A549 (cell line): ENCODE results near the gene LSM14B. TPM values are rescaled to one million over a fixed set of nuclear protein-coding genes. Genes with fewer than 3 reads are reported as not detected.
"Not testable (repeated sequence)": the region's sequence is repeated elsewhere in the genome, so short reads cannot be mapped to it uniquely, and the experiment has no call there.

Experiments
- ATAC-seq, 2 experiments: fragments of 200-7000 bp in 1 of 2; fragments of >200 bp in 1 of 2; cut with Nextera tagmentation in 1 of 2; cut with Tn5 transposase in 1 of 2; 3 replicates each; pipeline versions ENCODE4 v1.8.0 to v1.9.1; 2018 to 2020; ENCODE audit warnings: mild to moderate bottlenecking in 1 of 2, moderate library complexity in 1 of 2
- CTCF ChIA-PET: fragments of 300-600 bp; sonication (Branson Sonifier 250); formaldehyde crosslinking; extraction: SDS; loops from one replicate; lab custom pipeline; 2021; ENCODE audit warnings: antibody characterized with exemption, inconsistent platforms; lab: Yijun Ruan, JAX
- POLR2A ChIA-PET: fragments of 350-600 bp; formaldehyde crosslinking; extraction: SDS; loops from one replicate; lab custom pipeline; 2021; ENCODE audit warnings: antibody characterized with exemption, inconsistent platforms; lab: Yijun Ruan, JAX
- DNase-seq, 2 experiments: peaks; one replicate each; pipeline versions ENCODE4 v3.0.0 to v3.0.0-alpha.2; 2011 to 2016; ENCODE audit warnings: low read depth in 1 of 2, low spot score in 1 of 2
- FAIRE-seq: peaks from 2 replicates; lab custom pipeline; 2011; peaks lifted over from hg19 to GRCh38; lab: Jason Lieb, UNC
- H3K27ac ChIP-seq, 2 experiments: fragments of >200 bp; sonication (Bioruptor Twin); formaldehyde crosslinking; 3 replicates each; pipeline ENCODE4 v1.5.1; 2016 to 2017
- H3K4me1 ChIP-seq: fragments of >200 bp; sonication (Bioruptor Twin); formaldehyde crosslinking; 3 replicates; pipeline ENCODE4 v1.6.1; 2016
- H3K4me2 ChIP-seq: fragments of >200 bp; sonication (Bioruptor Twin); formaldehyde crosslinking; 3 replicates; pipeline ENCODE4 v1.6.1; 2016
- H3K4me3 ChIP-seq: fragments of >200 bp; sonication (Bioruptor Twin); formaldehyde crosslinking; 3 replicates; pipeline ENCODE4 v1.5.1; 2016
- H3K9me3 ChIP-seq: fragments of >200 bp; sonication (Bioruptor Twin); formaldehyde crosslinking; 3 replicates; pipeline ENCODE4 v1.6.1; 2016
- CEBPB ChIP-seq, 2 experiments: fragments of >200 bp in 1 of 2; sonication (Bioruptor Twin) in 1 of 2; formaldehyde crosslinking in 1 of 2; IDR thresholded peaks; 2 replicates each; pipeline ENCODE4 v1.6.1; 2012 to 2016
- CTCF ChIP-seq: fragments of >200 bp; sonication (Bioruptor Twin); formaldehyde crosslinking; IDR thresholded peaks from 3 replicates; pipeline ENCODE4 v1.5.1; 2016
- EHMT2 ChIP-seq: fragments of 200-600 bp; sonication (generic); IDR thresholded peaks from 2 replicates; pipeline ENCODE4 v1.6.1; 2016; ENCODE audit warnings: antibody characterized with exemption, low read depth, mild to moderate bottlenecking, moderate library complexity
- FOSB ChIP-seq: fragments of 250-450 bp; sonication (Bioruptor Pico); IDR thresholded peaks from 2 replicates; pipeline ENCODE4 v1.5.0; 2020; ENCODE audit warnings: mild to moderate bottlenecking, moderate library complexity
- FOXS1 ChIP-seq: fragments of 250-450 bp; sonication (Bioruptor Pico); IDR thresholded peaks from 2 replicates; pipeline ENCODE4 v1.5.0; 2020; ENCODE audit warnings: mild to moderate bottlenecking, moderate library complexity
- HES2 ChIP-seq: fragments of >200 bp; sonication (Bioruptor Twin); formaldehyde crosslinking; IDR thresholded peaks from 2 replicates; pipeline ENCODE4 v1.6.1; 2016
- HOXA7 ChIP-seq: fragments of 250-450 bp; sonication (Bioruptor Pico); IDR thresholded peaks from 2 replicates; pipeline ENCODE4 v1.5.0; 2020; ENCODE audit warnings: mild to moderate bottlenecking, moderate library complexity
- JUNB ChIP-seq: fragments of >200 bp; sonication (Bioruptor Twin); formaldehyde crosslinking; IDR thresholded peaks from 2 replicates; pipeline ENCODE4 v1.6.1; 2016
- KDM5A ChIP-seq: fragments of 200-600 bp; sonication (generic); IDR thresholded peaks from 2 replicates; pipeline ENCODE4 v1.6.1; 2016; ENCODE audit warnings: antibody characterized with exemption, mild to moderate bottlenecking
- MAZ ChIP-seq: fragments of 150-350 bp; IDR thresholded peaks from 2 replicates; pipeline ENCODE4 v1.6.1; 2014; ENCODE audit warnings: antibody characterized with exemption, low read depth, low read length, borderline replicate concordance
- NFE2L2 ChIP-seq: fragments of 150-350 bp; conservative IDR thresholded peaks from 2 replicates; pipeline ENCODE4 v1.6.1; 2014; ENCODE audit warnings: low read length
- POLR2AphosphoS2 ChIP-seq: conservative IDR thresholded peaks from 2 replicates; pipeline ENCODE4 v1.6.1; 2012; ENCODE audit warnings: low read length, improper control_type of control experiment, inconsistent platforms
- RAD21 ChIP-seq, 2 experiments: fragments of >200 bp in 1 of 2; sonication (Bioruptor Twin) in 1 of 2; formaldehyde crosslinking in 1 of 2; IDR thresholded peaks in 1 of 2; conservative IDR thresholded peaks in 1 of 2; 2 replicates in 1 of 2; 3 replicates in 1 of 2; pipeline ENCODE4 v1.6.1; 2012 to 2018; ENCODE audit warnings: inconsistent platforms in 1 of 2
- RFX5 ChIP-seq: fragments of 450-650 bp; IDR thresholded peaks from 2 replicates; pipeline ENCODE4 v1.7.1; 2014; ENCODE audit warnings: antibody characterized with exemption, mild to moderate bottlenecking, moderate library complexity
- RNF2 ChIP-seq: fragments of 200-600 bp; sonication (generic); IDR thresholded peaks from 2 replicates; pipeline ENCODE4 v1.6.1; 2016; ENCODE audit warnings: low read depth, mild to moderate bottlenecking, antibody characterized with exemption, moderate library complexity, borderline replicate concordance
- SMC3 ChIP-seq: fragments of >200 bp; sonication (Bioruptor Twin); formaldehyde crosslinking; IDR thresholded peaks from 3 replicates; pipeline ENCODE4 v1.6.1; 2018; ENCODE audit warnings: inconsistent platforms
- TFCP2L1 ChIP-seq: fragments of 250-450 bp; sonication (Bioruptor Pico); IDR thresholded peaks from 2 replicates; pipeline ENCODE4 v1.5.0; 2021; ENCODE audit warnings: mild to moderate bottlenecking
- TP53 ChIP-seq: fragments of 250-450 bp; sonication (Bioruptor Pico); IDR thresholded peaks from 2 replicates; pipeline ENCODE4 v1.5.0; 2021; ENCODE audit warnings: mild to moderate bottlenecking, moderate library complexity
- USF2 ChIP-seq: fragments of 450-650 bp; IDR thresholded peaks from 2 replicates; pipeline ENCODE4 v1.6.1; 2014; ENCODE audit warnings: antibody characterized with exemption
- ZFP36 ChIP-seq: fragments of 450-650 bp; IDR thresholded peaks from 2 replicates; pipeline ENCODE4 v1.6.1; 2014; ENCODE audit warnings: borderline replicate concordance; ENCODE audit not compliant: partially characterized antibody
- ZNF302 ChIP-seq: fragments of 250-450 bp; sonication (Bioruptor Pico); IDR thresholded peaks from 2 replicates; pipeline ENCODE4 v1.9.0; 2021; ENCODE audit warnings: inconsistent platforms, mild to moderate bottlenecking, moderate library complexity
- WGBS: methylation state at CpG from one replicate; pipeline ENCODE4 v1.1.6; 2017; ENCODE audit errors: missing lambda C conversion rate; 5-methylcytosine and 5-hydroxymethylcytosine counted together
- polyA plus RNA-seq, 4 experiments: library from polyadenylated mRNA; depleted of rRNA in 3 of 4; stranded (reverse); fragments of >200 nt; fragmentation: RNase III in 1 of 4; extraction: RNeasy Plus Mini Kit Qiagen cat#74134 plus additional on column Dnase treatment in 1 of 4; gene quantifications; 2 replicates in 3 of 4; 3 replicates in 1 of 4; pipeline ENCODE4 v1.2.3, GENCODE V29; 2011 to 2017
- TF ChIP-seq, protein P1 (sequence below): IDR thresholded peaks from 2 replicates; pipeline ENCODE4 v1.6.1; 2012

Gene LSM14B
- polyA plus RNA-seq, 2 of the 4 experiments (the other 2 are of a cell fraction) = 22.7 to 28.1 TPM

GRCh38 chr20:62112368-62112767 lies 9.9 kb upstream of the LSM14B start:
- FAIRE-seq = no peak
- TF ChIP-seq RNF2 (no peak), EHMT2 (no peak), KDM5A (no peak), ZFP36 (no peak), TFCP2L1 (CRISPR knock-in tag) (no peak), RAD21 (conservative IDR thresholded peaks at IDR 0.05 in 1 of 2, IDR thresholded peaks at IDR 0.05 in 1 of 2) (no peak), MAZ (no peak), TP53 (CRISPR knock-in tag) (no peak), NFE2L2 (no peak), USF2 (no peak), ZNF302 (CRISPR knock-in tag) (no peak), JUNB (no peak), CEBPB (IDR thresholded peaks at IDR 0.05) (no peak), FOSB (CRISPR knock-in tag) (no peak)
- POLR2A ChIA-PET = no interaction called here
- no peak for ATAC-seq
- H3K27ac ChIP-seq = no peak overlapping the region
- H3K4me3 ChIP-seq = no peak overlapping the region
- CTCF ChIA-PET = interaction anchor here (0.8 to 1.2 kb wide), 4 partner anchors 9 to 24 kb away, joined by 3 to 4 read pairs (median 4); no protein-coding TSS in a partner anchor
- no peaks in the 10 kb centered on the region for H3K4me1 ChIP-seq
- H3K9me3 ChIP-seq = peaks cover 69% of the 10 kb centered on the region
- H3K4me2 ChIP-seq = no peak overlapping the region
- 15% methylated on average over 3 of the region's 6 CpGs for WGBS
- no peak for DNase-seq

DNA sequence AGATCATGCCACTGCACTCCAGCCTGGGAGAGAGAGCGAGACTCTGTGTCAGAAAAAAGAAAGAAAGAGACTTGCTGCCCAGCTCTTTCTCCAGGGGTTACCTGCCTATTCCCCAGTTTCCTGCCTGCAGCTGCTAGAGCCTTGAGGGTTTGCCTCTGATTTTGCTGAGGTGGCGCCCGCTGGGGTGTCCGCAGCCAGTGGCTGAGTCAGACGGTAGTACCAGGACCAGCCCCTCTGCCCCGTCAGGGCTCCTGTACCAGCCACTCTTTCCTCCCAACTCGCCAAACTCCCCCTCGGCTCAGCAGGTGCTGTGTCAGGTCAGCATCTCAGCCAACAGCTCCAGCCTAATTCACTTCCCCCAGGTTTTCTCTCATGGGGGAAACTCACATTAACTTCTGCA lies 7.4 kb upstream of the LSM14B start:
- no peak overlapping the region for H3K27ac ChIP-seq
- H3K4me2 ChIP-seq = no peak overlapping the region
- WGBS = 56% methylated on average over 8 of the region's 8 CpGs
- FAIRE-seq (no peak), ATAC-seq (no peak), DNase-seq (no peak)
- CTCF ChIA-PET = interaction anchor here (1.3 kb wide), 1 partner anchor 11 kb away, joined by 3 read pairs; no protein-coding TSS in a partner anchor
- no peaks in the 10 kb centered on the region for H3K4me1 ChIP-seq
- no peak for TF ChIP-seq HOXA7
- TF ChIP-seq TP53 (CRISPR knock-in tag) = no peak
- no peak for TF ChIP-seq CTCF
- TF ChIP-seq FOSB (CRISPR knock-in tag) = no peak
- TF ChIP-seq HES2 = no peak
- TF ChIP-seq FOXS1 (CRISPR knock-in tag) = no peak
- no peak for TF ChIP-seq SMC3
- TF ChIP-seq, protein P1, sequence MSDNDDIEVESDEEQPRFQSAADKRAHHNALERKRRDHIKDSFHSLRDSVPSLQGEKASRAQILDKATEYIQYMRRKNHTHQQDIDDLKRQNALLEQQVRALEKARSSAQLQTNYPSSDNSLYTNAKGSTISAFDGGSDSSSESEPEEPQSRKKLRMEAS = no peak
- no peak for TF ChIP-seq RFX5
- TF ChIP-seq POLR2AphosphoS2 = no peak
- no peak for TF ChIP-seq USF2
- TF ChIP-seq, all 56 proteins: peak for 0
- peaks cover 46% of the 10 kb centered on the region for H3K9me3 ChIP-seq
- POLR2A ChIA-PET = no interaction called here
- H3K4me3 ChIP-seq = no peak overlapping the region

DNA sequence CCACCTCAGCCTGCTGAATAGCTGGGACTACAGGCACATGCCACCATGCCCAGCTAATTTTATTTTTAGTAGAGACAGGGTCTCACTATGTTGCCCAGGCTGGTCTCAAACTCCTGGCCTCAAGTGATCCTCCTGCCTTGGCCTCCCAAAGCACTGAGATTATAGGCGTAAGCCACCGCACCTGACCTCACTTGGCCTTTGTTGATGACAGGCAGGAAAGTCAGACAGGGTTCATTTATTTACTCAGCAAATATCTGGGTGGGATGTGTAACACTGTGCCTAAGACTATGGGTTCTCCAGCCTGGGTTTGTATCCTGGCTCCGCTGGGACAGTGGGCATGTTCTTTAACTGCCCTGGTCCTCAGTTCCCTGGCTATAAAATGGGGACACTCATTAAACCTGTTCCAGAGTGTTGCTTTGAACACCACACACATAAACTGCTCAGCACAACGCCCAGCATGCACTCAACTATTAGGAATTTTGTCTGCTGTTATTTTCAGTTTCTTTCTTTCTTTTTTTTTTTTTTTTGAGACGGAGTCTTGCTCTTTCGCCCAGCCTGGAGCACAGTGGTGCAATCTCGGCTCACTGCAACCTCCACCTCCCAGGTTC lies 6.4 kb upstream of the LSM14B start:
- WGBS = 56% methylated on average over 7 of the region's 7 CpGs
- DNase-seq, ATAC-seq, H3K4me1 ChIP-seq, H3K27ac ChIP-seq, FAIRE-seq, H3K4me3 ChIP-seq, H3K4me2 ChIP-seq, POLR2A ChIA-PET: not testable (repeated sequence)
- peaks cover 46% of the 10 kb centered on the region for H3K9me3 ChIP-seq
- CTCF ChIA-PET = interaction anchor here (0.7 kb wide), 1 partner anchor 28 kb away, joined by 4 read pairs; no protein-coding TSS in a partner anchor
